Umbilical cord (tissue), 2 donors: ENCODE data around the gene SGPP2. TPM values are rescaled to one million over a fixed set of nuclear protein-coding genes. Genes with fewer than 3 reads are reported as not detected.
"Not testable (repeated sequence)": the region's sequence is repeated elsewhere in the genome, so short reads cannot be mapped to it uniquely, and the experiment has no call there.

ENCODE experiments used
- DNase-seq: peaks from one replicate; pipeline ENCODE4 v3.0.0-alpha.2; 2015; ENCODE audit warnings: low spot score
- total RNA-seq: library from RNA; depleted of rRNA; stranded (reverse); fragments of >200 nt; gene quantifications from one replicate; pipeline ENCODE4 v1.2.3, GENCODE V29; 2014; ENCODE audit warnings: low replicate concordance; ENCODE audit not compliant: insufficient read depth

The SGPP2 gene
- 1.2 TPM for total RNA-seq

GRCh38 chr2:222424276-222424728, at the start of gene SGPP2:
Gene SGPP2, plus strand, starts transcription at chr2:222424543. Its CDS starts 60 bp downstream, at chr2:222424603.
- no peak for DNase-seq

DNA sequence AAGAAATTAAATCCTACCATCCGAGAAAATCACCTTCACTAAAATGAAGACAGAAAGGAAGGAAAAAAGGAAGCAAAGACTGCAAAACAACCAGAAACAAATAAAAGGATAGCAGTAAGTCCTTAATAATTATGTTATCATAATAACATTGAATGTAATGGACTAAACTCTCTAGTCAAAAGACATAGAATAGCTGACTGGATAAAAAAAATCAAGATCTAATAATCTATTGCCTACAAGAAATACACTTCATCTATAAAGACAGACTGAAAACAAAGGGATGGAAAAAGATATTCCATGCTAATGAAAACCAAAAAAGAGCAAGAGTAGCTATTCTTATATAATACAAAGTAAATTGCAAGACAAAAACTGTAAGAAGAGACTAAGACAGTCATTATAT, 48.5 kb upstream of the SGPP2 start:
- DNase-seq: no peak

DNA sequence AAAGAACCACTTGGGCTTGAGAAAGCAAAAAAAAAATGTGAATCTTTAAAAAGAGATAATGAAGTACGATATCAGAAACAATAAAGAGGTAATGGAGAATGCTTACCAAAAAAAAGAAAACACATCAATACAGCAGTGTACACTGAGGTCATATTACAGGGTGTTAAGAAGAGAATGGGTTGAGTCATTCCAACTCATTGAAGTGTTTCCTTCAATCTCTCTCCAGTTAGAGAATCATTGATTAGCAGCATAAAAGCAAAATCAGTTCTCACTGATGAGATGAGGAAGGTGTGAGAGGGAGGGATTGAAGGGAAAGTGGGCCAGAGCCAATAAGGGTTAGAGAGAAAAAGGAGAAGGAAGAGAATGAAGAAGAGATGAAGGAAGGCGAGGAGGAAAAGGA, 43.9 kb upstream of the SGPP2 start:
- DNase-seq: no peak

DNA sequence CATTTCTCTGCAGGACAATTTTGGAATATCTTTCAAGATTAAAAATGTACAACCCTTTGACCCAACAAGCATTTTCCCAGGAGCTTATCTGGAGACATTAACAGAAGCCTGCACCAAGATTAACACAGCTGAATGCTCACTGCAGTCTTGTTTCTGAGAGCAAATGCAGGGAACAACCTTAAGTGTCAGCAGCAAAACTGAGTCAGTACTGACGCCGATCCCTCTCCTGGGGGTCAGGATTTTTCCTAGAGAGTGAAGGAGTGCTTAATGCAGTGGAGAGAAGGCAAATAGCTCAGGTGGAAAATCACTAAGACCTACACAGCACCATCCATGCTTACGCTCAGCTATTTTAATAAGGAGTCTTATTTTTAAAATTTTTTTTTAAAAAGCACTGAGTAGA, 42.8 kb upstream of the SGPP2 start:
- DNase-seq: no peak

- DNase-seq: no peak
Observed at GRCh38 chr2:222383255-222383654, 41.1 kb upstream of the SGPP2 start.

DNA sequence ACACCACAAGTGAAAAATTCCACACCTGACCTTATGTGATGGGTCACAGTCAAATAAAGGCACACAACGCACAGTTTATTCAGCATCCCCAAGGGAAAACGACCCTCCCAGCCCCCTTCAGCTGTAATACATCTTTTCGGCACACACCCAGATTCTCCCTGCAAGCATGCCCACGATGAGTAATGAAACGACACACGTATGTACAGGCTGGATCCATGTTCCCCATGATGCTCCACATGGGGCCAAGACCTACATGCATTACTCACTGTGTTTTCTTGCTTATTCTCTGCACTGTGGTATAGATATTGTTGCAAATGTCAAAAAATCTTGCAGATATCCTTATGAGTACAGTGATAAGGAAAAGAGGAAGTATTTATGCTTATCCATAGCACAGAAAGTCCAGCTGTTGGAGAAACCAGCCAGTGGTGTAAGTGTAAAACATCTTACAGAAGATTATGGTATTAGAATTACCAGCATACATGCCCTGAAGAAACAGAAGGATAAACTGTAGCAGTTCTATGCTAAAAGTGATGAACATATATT, 32.5 kb upstream of the SGPP2 start:
- DNase-seq: peak; percentile 14

GRCh38 chr2:222393733-222394267, 30.5 kb upstream of the SGPP2 start:
- DNase-seq: no peak

GRCh38 chr2:222398446-222398885, 25.9 kb upstream of the SGPP2 start:
- no peak for DNase-seq

DNA sequence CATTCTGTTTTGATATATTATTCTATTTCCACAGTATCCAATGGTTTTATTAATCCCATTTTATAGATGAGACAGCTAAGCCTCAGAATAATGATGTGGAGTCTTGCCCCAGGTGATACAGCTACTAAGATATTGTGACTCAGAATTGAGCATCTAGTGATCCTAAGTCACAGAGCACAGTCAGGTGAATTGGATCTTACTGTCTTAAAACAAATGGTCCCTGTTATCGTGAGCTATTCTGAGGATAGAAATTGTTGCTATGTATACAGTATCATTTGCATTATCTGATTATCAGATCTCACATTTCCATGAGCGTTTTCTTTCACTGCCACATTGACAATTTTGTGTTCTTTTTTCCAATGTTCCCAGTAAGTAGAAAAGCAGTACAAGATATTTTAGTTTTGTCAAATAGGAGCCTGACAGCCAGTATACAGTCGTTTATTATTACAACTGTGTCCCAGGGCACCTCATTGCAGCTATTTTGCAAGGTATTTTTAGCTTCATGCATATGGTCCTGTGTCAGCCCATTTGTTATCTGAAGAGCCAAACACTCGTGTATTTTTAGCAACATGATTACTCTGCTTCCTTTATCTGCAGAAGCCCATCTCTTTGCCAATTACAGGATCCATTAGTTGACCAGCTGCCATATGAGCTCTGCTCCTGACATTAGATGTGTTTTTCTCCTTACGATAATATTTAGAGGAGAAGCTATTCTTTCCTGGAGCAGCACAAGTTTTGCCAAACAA, 25.1 kb upstream of the SGPP2 start:
- DNase-seq: no peak

- DNase-seq: no peak
Observed at GRCh38 chr2:222404151-222404905, 20.0 kb upstream of the SGPP2 start.

GRCh38 chr2:222408684-222409083, 15.7 kb upstream of the SGPP2 start:
- DNase-seq: no peak

- peak; percentile 54 for DNase-seq
Observed at GRCh38 chr2:222410534-222410933, 13.8 kb upstream of the SGPP2 start.

DNA sequence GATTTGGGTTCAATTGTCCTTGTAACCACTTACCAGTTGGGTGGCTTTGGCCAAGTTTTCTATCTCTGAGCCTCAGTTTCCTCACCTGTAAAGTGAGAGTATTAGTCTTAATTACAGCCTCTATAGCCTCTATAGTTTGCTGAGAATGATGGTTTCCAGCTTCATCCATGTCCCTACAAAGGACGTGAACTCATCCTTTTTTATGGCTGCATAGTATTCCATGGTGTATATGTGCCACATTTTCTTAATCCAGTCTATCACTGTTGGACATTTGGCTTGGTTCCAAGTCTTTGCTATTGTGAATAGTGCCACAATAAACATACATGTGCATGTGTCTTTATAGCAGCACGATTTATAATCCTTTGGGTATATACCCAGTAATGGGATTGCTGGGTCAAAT, 12.0 kb upstream of the SGPP2 start:
- not testable (repeated sequence) for DNase-seq

- DNase-seq: no peak
Observed at GRCh38 chr2:222413295-222413911, 10.9 kb upstream of the SGPP2 start.

DNA sequence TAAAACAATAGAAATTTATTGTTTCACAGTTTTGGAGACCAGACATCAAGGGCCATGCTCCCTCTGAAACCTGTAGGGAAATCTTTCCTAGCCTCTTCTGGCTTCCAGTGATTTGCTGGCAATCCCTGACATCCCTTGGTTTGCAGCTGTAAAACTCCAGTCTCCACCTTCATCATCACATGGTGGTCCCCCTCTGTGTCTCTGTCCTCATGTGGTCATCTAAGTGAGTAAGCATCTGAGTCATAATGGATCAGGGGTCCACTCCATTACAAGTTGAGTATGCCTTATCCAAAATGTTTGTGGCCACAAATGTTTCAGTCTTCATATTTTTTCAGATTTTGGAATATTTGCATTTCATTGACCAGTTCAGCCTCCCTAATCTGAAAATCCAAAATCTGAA, 5.6 kb upstream of the SGPP2 start:
- no peak for DNase-seq

GRCh38 chr2:222420508-222420907, 3.8 kb upstream of the SGPP2 start:
- no peak for DNase-seq

GRCh38 chr2:222421626-222422025, 2.7 kb upstream of the SGPP2 start:
- no peak for DNase-seq

GRCh38 chr2:222423186-222423585, 1.2 kb upstream of the SGPP2 start:
- DNase-seq: no peak

GRCh38 chr2:222423632-222424275, 589 bp upstream of the SGPP2 start:
- no peak for DNase-seq

DNA sequence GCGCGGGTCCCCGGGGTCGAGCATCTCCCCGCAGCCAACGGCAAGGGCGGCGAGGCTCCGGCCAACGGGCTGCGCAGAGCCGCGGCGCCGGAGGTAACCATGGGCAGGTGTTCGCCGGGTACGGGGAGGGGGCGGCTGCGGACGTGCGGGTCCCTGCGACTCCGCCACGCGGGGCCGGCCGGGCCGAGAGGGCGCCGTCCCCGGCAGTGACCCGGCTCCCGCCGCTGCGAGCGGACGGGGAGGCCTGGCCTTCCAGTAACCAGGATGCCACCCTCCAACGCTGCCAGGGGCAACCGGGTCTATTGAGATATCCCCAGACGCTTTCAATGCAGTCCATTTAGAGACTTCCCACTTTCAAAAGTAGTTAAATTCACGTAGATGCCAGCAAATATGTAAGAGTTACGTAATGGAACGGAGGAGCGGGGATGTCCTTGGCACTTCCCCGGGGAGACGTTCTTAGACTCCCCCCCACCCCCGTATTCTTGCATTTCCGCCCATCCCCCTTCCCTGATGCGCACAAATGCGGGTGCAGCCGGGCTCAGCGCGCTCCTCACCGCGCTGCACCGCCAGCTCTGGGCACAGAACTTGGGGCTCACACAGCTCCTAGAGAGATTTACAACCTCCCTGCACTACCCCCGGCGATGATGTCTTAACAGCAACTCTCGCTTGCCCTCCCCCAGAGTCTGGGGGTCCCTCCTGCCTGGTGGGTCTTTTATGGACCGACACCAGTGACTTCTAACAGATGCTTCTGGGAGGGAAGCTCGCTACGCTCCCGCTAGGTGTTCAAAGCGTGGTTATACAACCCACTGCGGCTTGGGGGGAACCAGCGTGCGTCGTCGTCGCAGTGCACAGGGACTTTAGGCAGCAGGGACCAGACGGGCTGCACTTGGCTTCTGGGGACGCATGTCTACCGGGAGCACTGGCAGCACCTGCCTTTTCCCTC, 657 bp downstream of the SGPP2 start:
- no peak for DNase-seq
